ENCODE results near the gene MYO3B. TPM values are rescaled to one million over a fixed set of nuclear protein-coding genes. Genes with fewer than 3 reads are reported as not detected.

Gene MYO3B
- total and polyA plus RNA-seq, 2 donors (not counting 3 experiments of a cell fraction or from before 2014, with no cell fraction given) = 0.03 TPM; not detected in 1

GRCh38 chr2:170492010-170492409 lies 314.1 kb downstream of the MYO3B start:
- Histone ChIP-seq H4K20me1 (replicated peaks; ENCODE audit: control insufficient read depth, extremely low read depth, insufficient read depth, low read length) (no peaks in the 10 kb centered on the region), H3K4me3 (replicated peaks in 1 of 3; ENCODE audit: insufficient read depth in 1 of 3, low read depth in 1 of 3, low read length in 3 of 3) (no peak overlapping the region), H3K27ac (ENCODE audit: insufficient read depth, low read depth, low read length) (no peak overlapping the region), H2AFZ (ENCODE audit: low read depth, low read length) (no peak overlapping the region), H3K9ac (replicated peaks; ENCODE audit: extremely low read depth, insufficient read depth, low read length) (no peak overlapping the region), H3K4me2 (ENCODE audit: insufficient read depth, low read length) (no peak overlapping the region), H3K36me3 (ENCODE audit: control insufficient read depth in 2 of 2, extremely low read depth in 1 of 2, insufficient read depth in 2 of 2, low read length in 2 of 2) (no peaks in the 10 kb centered on the region), H3K27me3 (ENCODE audit: control insufficient read depth in 2 of 2, insufficient read depth in 2 of 2, low read length in 2 of 2) (no peaks in the 10 kb centered on the region), H3K79me2 (ENCODE audit: control insufficient read depth, insufficient read depth, low read length) (no peaks in the 10 kb centered on the region), H3K9me1 (replicated peaks; ENCODE audit: control insufficient read depth, extremely low read depth, insufficient read depth, low read length) (no peaks in the 10 kb centered on the region), H3K9me3 (replicated peaks; ENCODE audit: control insufficient read depth, insufficient read depth, low read length) (no peaks in the 10 kb centered on the region), H3K4me1 (ENCODE audit: control insufficient read depth, extremely low read depth, insufficient read depth, low read length) (no peaks in the 10 kb centered on the region)
- no peak for DNase-seq (ENCODE audit: low read depth, low spot score)
- dilution Hi-C loops (cut with MboI; ENCODE audit: extremely low pct_ligation_motif_present, low sequenced_read_pairs) (no loop called here), intact Hi-C loops (cut with micrococcal nuclease) (no loop called here)
- no peak for TF ChIP-seq CTCF (IDR thresholded peaks at IDR 0.05; ENCODE audit: extremely low read depth in 1 of 2, insufficient read depth in 1 of 2, low read depth in 1 of 2, low read length in 2 of 2)
- TF ChIP-seq GATA2 (IDR thresholded peaks at IDR 0.05; ENCODE audit: insufficient read depth, insufficient read length, low read depth, low read length) = no peak
- no peak for TF ChIP-seq POLR2A (IDR thresholded peaks at IDR 0.05; ENCODE audit: low read depth, low read length)
- no peak for TF ChIP-seq MYC (IDR thresholded peaks at IDR 0.05; ENCODE audit: low read depth, low read length)
- no peak for TF ChIP-seq FOS (IDR thresholded peaks at IDR 0.05; ENCODE audit: borderline replicate concordance, insufficient read depth, low read length)
- TF ChIP-seq EZH2 (IDR thresholded peaks at IDR 0.05; ENCODE audit: borderline replicate concordance, low read depth, low read length, severe bottlenecking) = no peak
- TF ChIP-seq MAX (IDR thresholded peaks at IDR 0.05; ENCODE audit: insufficient read depth, insufficient read length) = no peak
- TF ChIP-seq JUN (IDR thresholded peaks at IDR 0.05; ENCODE audit: borderline replicate concordance, insufficient read depth, insufficient read length, low read depth) = no peak
- no peak for TF ChIP-seq POLR2AphosphoS5 (IDR thresholded peaks at IDR 0.05; ENCODE audit: insufficient read depth, low read depth, low read length)
- CTCF ChIA-PET = interaction anchor here (1.2 to 2.1 kb wide), 3 partner anchors 23 to 322 kb away, joined by 3 to 5 read pairs (median 5); no protein-coding TSS in a partner anchor
- no TSS peak for BruUV-seq (replicated peaks)
- FAIRE-seq = no peak
- POLR2A ChIA-PET = no interaction called here
